Measurements from ENCODE around the gene GSE1.

Gene GSE1

GRCh38 chr16:85707528-85708095, 94.5 kb downstream of the GSE1 start:
- DNase-seq (ENCODE audit: low spot score), result no peak

- no peak for DNase-seq (ENCODE audit: low spot score)
Observed at GRCh38 chr16:85708338-85708737, 95.2 kb downstream of the GSE1 start.

- no peak for DNase-seq (ENCODE audit: low spot score)
Observed at GRCh38 chr16:85709766-85710585, 96.9 kb downstream of the GSE1 start.

- DNase-seq (ENCODE audit: low spot score), result no peak
Observed at GRCh38 chr16:85710732-85711131, 97.6 kb downstream of the GSE1 start.

- no peak for DNase-seq (ENCODE audit: low spot score)
Observed at GRCh38 chr16:85711982-85712587, 99.0 kb downstream of the GSE1 start.

GRCh38 chr16:85712801-85713200, 99.7 kb downstream of the GSE1 start:
- no peak for DNase-seq (ENCODE audit: low spot score)

GRCh38 chr16:85715169-85716021, 102.3 kb downstream of the GSE1 start:
- no peak for DNase-seq (ENCODE audit: low spot score)

GRCh38 chr16:85716022-85716679, 103.0 kb downstream of the GSE1 start:
- no peak for DNase-seq (ENCODE audit: low spot score)

- no peak for DNase-seq (ENCODE audit: low spot score)
Observed at GRCh38 chr16:85716680-85717038, 103.5 kb downstream of the GSE1 start.

- DNase-seq (ENCODE audit: low spot score), result peak; percentile 65
Observed at GRCh38 chr16:85717393-85718152, 104.5 kb downstream of the GSE1 start.

GRCh38 chr16:85718153-85718477, 105.0 kb downstream of the GSE1 start:
- DNase-seq (ENCODE audit: low spot score), result no peak

GRCh38 chr16:85718682-85719081, 105.6 kb downstream of the GSE1 start:
- DNase-seq (ENCODE audit: low spot score), result no peak

GRCh38 chr16:85719605-85720301, 106.6 kb downstream of the GSE1 start:
- no peak for DNase-seq (ENCODE audit: low spot score)

GRCh38 chr16:85720302-85720637, 107.1 kb downstream of the GSE1 start:
- DNase-seq (ENCODE audit: low spot score), result no peak

GRCh38 chr16:85722128-85722893, 109.2 kb downstream of the GSE1 start:
- no peak for DNase-seq (ENCODE audit: low spot score)

- DNase-seq (ENCODE audit: low spot score), result no peak
Observed at GRCh38 chr16:85724126-85724879, 111.2 kb downstream of the GSE1 start.

- DNase-seq (ENCODE audit: low spot score), result no peak
Observed at GRCh38 chr16:85724936-85725335, 111.8 kb downstream of the GSE1 start.

Data from CD4-positive, alpha-beta T cell treated with Interleukin-2 at 100 ng/mL for 4 hours (primary cell).